ENCODE data around the gene MTHFD1L.

Gene MTHFD1L

GRCh38 chr6:151067684-151068596 is 202.4 kb downstream of the MTHFD1L start:
- Histone ChIP-seq H3K9me3 (ENCODE audit: insufficient read depth, low read length) (no peaks in the 10 kb centered on the region), H2AFZ (ENCODE audit: low read depth, low read length, severe bottlenecking) (no peak overlapping the region), H3K9me2 (replicated peaks; ENCODE audit: insufficient read depth, low read length) (no peaks in the 10 kb centered on the region), H3K27ac (ENCODE audit: low read depth, low read length) (no peak overlapping the region), H4K20me1 (ENCODE audit: low read depth, low read length) (no peaks in the 10 kb centered on the region), H3F3A (ENCODE audit: insufficient read depth) (no peaks in the 10 kb centered on the region), H3K27me3 (ENCODE audit: low read length) (no peaks in the 10 kb centered on the region), H3K36me3 (ENCODE audit: low read length) (0 out of 2 replicates have a peak, but pooled peaks cover 5% of the 10 kb centered on the region), H3K79me2 (ENCODE audit: insufficient read depth, low read length) (no peaks in the 10 kb centered on the region), H3K4me2 (ENCODE audit: low read depth, low read length, poor library complexity, severe bottlenecking) (no peak overlapping the region), H3K4me3 (ENCODE audit: insufficient read depth, low read length, poor library complexity, severe bottlenecking) (no peak overlapping the region), H3K9ac (ENCODE audit: low read length) (no peak overlapping the region)
- TF ChIP-seq CTCF (IDR thresholded peaks at IDR 0.05; ENCODE audit: insufficient read depth, low read length, poor library complexity, severe bottlenecking), result no peak

GRCh38 chr6:151068761-151069312 is 203.3 kb downstream of the MTHFD1L start:
- H3K36me3 ChIP-seq (ENCODE audit: low read length), result peaks cover 6% of the 10 kb centered on the region; the same call in 1 of the 2 replicates
- no peaks in the 10 kb centered on the region for H4K20me1 ChIP-seq (ENCODE audit: low read depth, low read length)
- no peak overlapping the region for H3K27ac ChIP-seq (ENCODE audit: low read depth, low read length)
- TF ChIP-seq CTCF (IDR thresholded peaks at IDR 0.05; ENCODE audit: insufficient read depth, low read length, poor library complexity, severe bottlenecking) (no peak), EZH2phosphoT487 (conservative IDR thresholded peaks at IDR 0.05; ENCODE audit: low read length) (no peak)
- H2AFZ ChIP-seq (ENCODE audit: low read depth, low read length, severe bottlenecking), result no peak overlapping the region
- no peak overlapping the region for H3K4me3 ChIP-seq (ENCODE audit: insufficient read depth, low read length, poor library complexity, severe bottlenecking)
- H3K27me3 ChIP-seq (ENCODE audit: low read length), result no peaks in the 10 kb centered on the region
- H3K9me3 ChIP-seq (ENCODE audit: insufficient read depth, low read length), result no peaks in the 10 kb centered on the region
- H3K9me2 ChIP-seq (replicated peaks; ENCODE audit: insufficient read depth, low read length), result no peaks in the 10 kb centered on the region
- H3K79me2 ChIP-seq (ENCODE audit: insufficient read depth, low read length), result no peaks in the 10 kb centered on the region
- no peak overlapping the region for H3K4me2 ChIP-seq (ENCODE audit: low read depth, low read length, poor library complexity, severe bottlenecking)
- H3K9ac ChIP-seq (ENCODE audit: low read length), result no peak overlapping the region
- H3F3A ChIP-seq (ENCODE audit: insufficient read depth), result no peaks in the 10 kb centered on the region

GRCh38 chr6:151069641-151070040 is 204.1 kb downstream of the MTHFD1L start:
- H3K9ac ChIP-seq (ENCODE audit: low read length), result no peak overlapping the region
- no peak for TF ChIP-seq EZH2phosphoT487 (conservative IDR thresholded peaks at IDR 0.05; ENCODE audit: low read length)
- TF ChIP-seq CTCF (IDR thresholded peaks at IDR 0.05; ENCODE audit: insufficient read depth, low read length, poor library complexity, severe bottlenecking), result no peak
- H3K4me3 ChIP-seq (ENCODE audit: insufficient read depth, low read length, poor library complexity, severe bottlenecking), result no peak overlapping the region
- H3K4me2 ChIP-seq (ENCODE audit: low read depth, low read length, poor library complexity, severe bottlenecking), result no peak overlapping the region
- no peaks in the 10 kb centered on the region for H3F3A ChIP-seq (ENCODE audit: insufficient read depth)
- H3K27me3 ChIP-seq (ENCODE audit: low read length), result no peaks in the 10 kb centered on the region
- H3K9me2 ChIP-seq (replicated peaks; ENCODE audit: insufficient read depth, low read length), result no peaks in the 10 kb centered on the region
- no peaks in the 10 kb centered on the region for H3K9me3 ChIP-seq (ENCODE audit: insufficient read depth, low read length)
- no peaks in the 10 kb centered on the region for H4K20me1 ChIP-seq (ENCODE audit: low read depth, low read length)
- H3K79me2 ChIP-seq (ENCODE audit: insufficient read depth, low read length), result no peaks in the 10 kb centered on the region
- no peak overlapping the region for H2AFZ ChIP-seq (ENCODE audit: low read depth, low read length, severe bottlenecking)
- H3K36me3 ChIP-seq (ENCODE audit: low read length), result peaks cover 10% of the 10 kb centered on the region
- H3K27ac ChIP-seq (ENCODE audit: low read depth, low read length), result no peak overlapping the region

Measured in SU-DHL-6 (cell line).